ENCODE data around the gene YIF1A. TPM values are rescaled to one million over a fixed set of nuclear protein-coding genes. Genes with fewer than 3 reads are reported as not detected.
"Not testable (repeated sequence)": the region's sequence is repeated elsewhere in the genome, so short reads cannot be mapped to it uniquely, and the experiment has no call there.

Gene YIF1A
- total RNA-seq, 4 donors from 2014 or later = 77.7 to 168 (median 118) TPM

- intact Hi-C loops (cut with DNase I) = no loop called here
- Histone ChIP-seq H3K4me1 (peaks cover 4 to 14% of the 10 kb centered on the region in 2 donors), H3K27ac (no peak overlapping the region), H3K27me3 (no peaks in the 10 kb centered on the region), H3K36me3 (peaks cover 18 to 22% of the 10 kb centered on the region in 2 donors), H3K9me3 (no peaks in the 10 kb centered on the region), H3K4me3 (replicated peaks in 1 of 3) (no peak overlapping the region)
- DNase-seq = no peak
- 67 to 73% methylated on average over 15 of the region's 15 CpGs for WGBS, 2 donors
- TF ChIP-seq CTCF (IDR thresholded peaks at IDR 0.05) = no peak
- no peak for TF ChIP-seq POLR2A (IDR thresholded peaks at IDR 0.05)
Measured at GRCh38 chr11:66279092-66279734, 9.7 kb downstream of the YIF1A start.

DNA sequence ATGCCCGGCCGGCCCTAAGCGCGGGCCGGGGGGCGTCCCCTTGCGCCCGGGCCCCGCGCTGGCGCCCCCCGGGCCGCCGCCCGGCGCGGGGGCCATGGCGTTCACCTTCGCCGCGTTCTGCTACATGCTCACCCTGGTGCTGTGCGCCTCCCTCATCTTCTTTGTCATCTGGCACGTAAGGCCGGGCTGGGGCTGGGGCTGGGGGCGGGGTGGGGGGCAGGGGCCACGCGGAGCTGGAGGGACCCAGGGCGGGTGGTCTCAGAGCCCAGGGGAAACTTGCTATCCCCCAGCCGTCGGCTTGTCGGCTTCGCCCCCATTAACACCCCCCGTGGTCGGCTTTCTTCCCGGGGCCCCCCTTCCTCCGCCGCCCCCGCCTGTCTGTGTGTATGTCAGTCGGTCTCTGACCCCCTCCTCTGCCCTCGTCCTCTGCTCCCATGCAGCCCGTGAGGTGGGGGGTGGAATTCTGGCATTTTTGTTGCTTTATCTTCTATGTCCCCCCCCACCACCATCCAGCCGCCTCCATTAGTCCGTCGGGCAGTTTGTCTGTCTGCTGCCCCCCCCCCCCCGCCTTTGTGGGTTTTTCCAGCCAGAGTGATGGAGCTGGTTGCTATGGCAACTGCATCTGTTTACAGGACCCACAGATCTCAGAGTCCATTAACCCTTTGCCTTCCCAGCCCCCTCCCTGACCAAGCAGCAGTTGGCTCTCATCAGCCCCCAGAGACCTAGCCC lies 10.4 kb downstream of the YIF1A start:
- Histone ChIP-seq H3K4me1 (peaks cover 4 to 14% of the 10 kb centered on the region in 2 donors), H3K4me3 (replicated peaks in 1 of 3) (no peak overlapping the region), H3K27ac (no peak overlapping the region), H3K36me3 (peaks cover 24 to 28% of the 10 kb centered on the region in 2 donors), H3K27me3 (no peaks in the 10 kb centered on the region), H3K9me3 (no peaks in the 10 kb centered on the region)
- intact Hi-C loops (cut with DNase I) = no loop called here
- DNase-seq = no peak
- WGBS, 2 donors = 5 to 8% methylated on average over 17 of the region's 45 CpGs
- no peak for TF ChIP-seq POLR2A (IDR thresholded peaks at IDR 0.05)
- TF ChIP-seq CTCF (IDR thresholded peaks at IDR 0.05) = no peak

DNA sequence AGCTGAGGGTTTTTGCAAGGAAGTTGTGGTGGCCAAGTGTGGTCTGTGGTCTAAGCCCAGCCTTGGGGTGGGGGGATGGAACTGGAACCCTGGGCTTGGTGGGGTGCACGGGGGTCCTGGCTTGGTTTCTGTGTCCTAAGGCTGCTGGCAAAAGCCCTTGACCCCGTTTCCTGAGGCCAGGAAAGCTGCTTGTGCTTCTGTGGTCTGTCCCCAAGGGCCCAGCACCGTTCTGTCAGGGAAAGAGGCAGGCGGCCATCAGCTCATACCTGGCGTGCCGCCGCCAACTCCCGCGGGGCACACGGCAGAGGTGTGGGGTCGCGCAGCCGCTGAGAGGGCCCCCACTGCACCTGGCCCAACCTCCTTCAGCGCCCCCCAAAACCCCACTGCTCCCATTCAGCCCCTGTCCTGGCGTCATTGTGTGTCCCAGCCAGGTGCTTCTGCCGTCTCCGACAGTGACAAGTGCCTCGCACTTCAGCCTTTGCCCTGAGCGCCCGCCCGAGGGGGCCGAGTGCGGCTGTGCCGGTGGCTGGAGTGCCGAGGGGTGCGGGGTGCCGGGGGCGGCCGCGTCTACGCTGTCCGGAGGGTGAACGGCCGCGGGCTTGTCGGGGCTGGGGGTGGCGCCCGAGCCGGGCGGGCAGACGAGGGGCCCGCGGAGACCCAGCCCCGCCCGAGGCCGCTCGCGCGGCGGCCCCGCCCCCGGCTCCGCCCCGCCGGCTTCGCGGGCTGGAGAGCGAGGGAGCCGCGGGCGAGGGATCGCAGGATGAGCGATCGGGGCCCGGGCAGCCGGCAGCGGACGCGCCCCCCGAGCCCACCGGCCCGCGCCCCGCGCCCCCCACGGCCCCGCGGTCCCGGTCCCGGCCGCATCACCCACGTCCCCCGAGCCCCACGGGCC lies 11.2 kb downstream of the YIF1A start, which contains the start of gene CNIH2:
Gene CNIH2 (plus strand): TSS at position 705 of the 892 bp plus-strand sequence. CDS start 282 bp downstream, outside the sequence.
- Histone ChIP-seq H3K36me3 (peaks cover 33 to 37% of the 10 kb centered on the region in 2 donors), H3K4me3 (replicated peaks in 1 of 3) (peak within 1 kb of the TSS in 1 of 3 donors; percentile 11), H3K4me1 (peaks cover 4 to 13% of the 10 kb centered on the region in 2 donors), H3K9me3 (no peaks in the 10 kb centered on the region), H3K27ac (no peak within 1 kb of the TSS), H3K27me3 (no peaks in the 10 kb centered on the region)
- WGBS, 2 donors = 11 to 13% methylated on average over 11 to 13 of the region's 84 CpGs
- TF ChIP-seq CTCF (IDR thresholded peaks at IDR 0.05) = no peak
- TF ChIP-seq POLR2A (IDR thresholded peaks at IDR 0.05) = peak in 1 of 2 donors; percentile 18
- intact Hi-C loops (cut with DNase I) = no loop called here
- DNase-seq = peak; percentile 44 to 51

- H3K27ac ChIP-seq; intact Hi-C loops (cut with DNase I); H3K27me3 ChIP-seq; H3K4me3 ChIP-seq (replicated peaks in 1 of 3); DNase-seq; H3K9me3 ChIP-seq: not testable (repeated sequence)
- 77 to 83% methylated on average over 4 of the region's 4 CpGs for WGBS, 2 donors
- Histone ChIP-seq H3K4me1 (peaks cover 4 to 10% of the 10 kb centered on the region in 2 donors), H3K36me3 (peaks cover 39 to 43% of the 10 kb centered on the region in 2 donors)
Measured at GRCh38 chr11:66277064-66277463, 11.9 kb downstream of the YIF1A start.

DNA sequence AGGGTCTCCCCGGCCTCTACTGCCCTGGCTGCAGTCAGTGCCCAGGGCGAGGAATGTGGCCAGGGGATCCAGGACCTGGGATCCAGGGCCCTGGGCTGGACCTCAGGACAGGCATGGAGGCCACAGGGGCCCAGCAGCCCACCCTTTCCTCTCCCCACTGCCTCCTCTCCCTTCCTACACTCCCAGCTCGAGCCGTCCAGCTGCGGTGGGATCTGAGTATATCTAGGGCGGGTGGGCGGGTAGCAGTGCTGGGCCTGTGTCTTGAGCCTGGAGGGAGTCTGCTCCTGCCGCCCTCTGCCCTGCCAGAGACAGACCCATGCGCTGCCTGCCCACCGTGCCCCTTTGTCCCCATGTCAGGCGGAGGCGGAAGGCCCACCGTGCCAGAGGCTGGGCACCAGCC lies 12.3 kb downstream of the YIF1A start:
- intact Hi-C loops (cut with DNase I) = not testable (repeated sequence)
- WGBS, 2 donors = 85 to 95% methylated on average over 9 to 11 of the region's 13 CpGs
- peaks cover 44 to 47% of the 10 kb centered on the region in 2 donors for H3K36me3 ChIP-seq

More for the DNA sequence above, 12.3 kb downstream of the YIF1A start:
- H3K4me3 ChIP-seq (replicated peaks in 1 of 3); H3K27ac ChIP-seq; DNase-seq; H3K9me3 ChIP-seq; H3K27me3 ChIP-seq: not testable (repeated sequence)
- peaks cover 4 to 10% of the 10 kb centered on the region in 2 donors for H3K4me1 ChIP-seq
